HG03139 (cell line): ENCODE measurements around the gene IL31RA.

ENCODE experiments used
- ATAC-seq: cut with Tn5 transposase; IDR thresholded peaks from one replicate; pipeline ENCODE4 v1.9.1; 2021; ENCODE audit not compliant: unreplicated experiment

IL31RA gene

GRCh38 chr5:55900776-55901175 is 49.6 kb downstream of the IL31RA start:
- no peak for ATAC-seq

DNA sequence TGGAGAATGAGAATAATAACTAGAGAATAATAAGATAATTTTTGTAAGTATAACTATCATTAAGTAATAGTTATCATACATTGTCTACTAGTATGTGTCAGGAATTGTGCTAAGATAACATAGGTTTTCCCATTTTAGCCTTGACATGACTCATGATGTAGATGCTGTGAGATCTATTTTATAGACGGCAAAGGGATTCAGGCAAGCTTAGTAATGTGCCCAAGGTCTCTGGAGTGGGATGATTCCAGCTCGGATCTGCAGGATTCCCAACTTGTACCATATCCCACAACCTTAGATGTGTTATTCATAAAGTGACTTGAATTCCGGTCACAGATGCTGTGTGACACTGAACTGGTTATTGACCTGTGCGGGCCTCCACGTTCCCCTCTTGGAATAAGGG is 51.5 kb downstream of the IL31RA start:
- ATAC-seq, result no peak

- ATAC-seq, result peak; percentile 79
Measured at GRCh38 chr5:55903121-55903701, 52.1 kb downstream of the IL31RA start.

DNA sequence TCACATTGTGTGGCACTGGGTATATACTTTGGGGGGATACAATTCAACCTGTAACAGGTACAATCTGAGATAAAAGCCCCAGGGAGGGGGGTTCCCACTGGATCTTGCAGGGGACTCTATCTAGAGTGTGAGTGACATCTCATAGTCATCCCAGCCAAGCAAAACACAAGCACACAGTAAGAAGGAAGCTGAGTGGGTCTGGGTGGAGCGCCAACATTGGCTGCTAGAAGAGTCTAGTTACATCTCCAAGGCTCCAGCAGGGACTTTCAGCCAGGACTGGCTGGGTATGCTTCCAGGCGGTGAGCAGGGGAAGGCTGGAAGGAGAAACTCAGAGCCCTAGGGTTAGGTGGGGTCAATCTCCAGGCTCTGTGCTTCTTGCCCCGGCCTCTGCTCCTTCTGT is 53.0 kb downstream of the IL31RA start:
- no peak for ATAC-seq

DNA sequence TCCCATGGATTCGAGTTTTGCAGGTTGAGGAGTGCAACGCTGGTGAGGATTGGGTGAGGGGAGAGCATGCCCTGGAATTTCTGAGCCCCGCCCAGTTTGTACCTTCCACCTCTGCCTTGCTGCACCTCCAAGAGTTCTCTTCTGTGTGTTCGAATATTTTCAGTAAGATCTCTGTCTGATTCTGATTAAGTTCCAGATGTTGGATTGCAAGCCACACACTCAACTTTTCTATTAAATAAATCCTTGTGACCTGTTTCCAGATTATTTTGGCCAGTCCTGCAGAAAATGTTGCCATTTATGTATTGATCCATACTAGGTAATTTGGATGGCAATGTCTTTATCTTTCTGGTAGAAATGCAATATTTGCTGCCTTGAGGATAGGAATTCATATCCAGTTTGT is 54.1 kb downstream of the IL31RA start:
- no peak for ATAC-seq

- no peak for ATAC-seq
Measured at GRCh38 chr5:55907927-55908326, 56.8 kb downstream of the IL31RA start.

DNA sequence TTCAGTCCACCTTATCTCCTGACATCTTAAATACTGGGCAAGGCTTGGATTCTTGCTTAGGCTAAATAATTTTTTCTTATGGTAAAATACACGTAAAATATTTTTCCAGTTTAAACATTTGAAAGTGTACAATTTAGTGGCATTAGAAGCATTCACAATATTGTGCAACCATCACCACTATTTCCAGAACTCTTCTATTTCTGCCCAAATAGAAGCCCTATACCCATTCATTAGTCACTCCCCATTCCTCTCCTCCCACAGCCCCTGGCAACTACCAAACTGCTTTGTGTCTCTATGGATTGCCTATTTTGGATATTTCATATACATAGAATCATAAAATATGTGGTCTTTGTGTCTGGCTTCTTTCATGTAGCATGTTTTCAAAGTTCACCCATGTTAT is 57.6 kb downstream of the IL31RA start:
- ATAC-seq, result no peak

DNA sequence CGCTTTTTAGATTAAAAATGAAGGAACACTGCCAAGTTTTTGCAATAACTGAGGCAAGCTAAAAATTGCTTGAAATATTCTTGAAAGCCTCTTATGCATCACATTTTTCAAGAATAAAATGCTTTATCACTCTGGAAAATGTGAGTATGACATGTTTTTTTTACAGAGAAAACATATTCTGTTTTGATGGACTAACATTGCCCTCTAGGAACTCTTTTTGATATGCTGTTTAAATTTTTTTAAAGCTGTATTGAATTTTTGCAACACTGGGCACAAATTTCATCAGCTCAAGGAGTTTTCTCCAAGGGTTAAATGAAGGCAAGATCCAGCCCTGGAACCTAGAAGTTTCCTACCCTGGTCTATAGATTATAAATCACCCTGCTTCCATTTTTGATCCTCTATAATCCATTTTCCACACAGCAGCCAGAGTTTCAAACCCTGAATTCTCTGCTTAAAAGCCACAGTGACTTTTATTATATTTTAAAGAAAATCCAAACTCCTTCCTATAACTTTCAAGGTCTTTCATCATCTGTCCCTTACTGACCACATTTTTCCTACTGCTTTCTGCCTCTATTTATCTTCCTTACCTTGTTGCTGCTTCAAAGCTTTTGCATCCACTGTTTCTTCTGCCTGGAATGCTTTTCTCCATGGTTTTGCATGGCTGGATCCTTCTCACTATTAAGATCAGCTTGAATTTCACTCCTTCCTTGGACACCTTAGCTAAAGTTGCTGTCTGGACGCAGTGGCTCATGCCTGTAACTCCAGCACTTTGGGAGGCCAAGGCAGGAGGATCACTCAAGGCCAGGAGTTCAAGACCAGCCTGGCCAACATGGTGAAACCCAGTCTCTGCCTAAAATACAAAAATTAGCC is 60.9 kb downstream of the IL31RA start:
- no peak for ATAC-seq

DNA sequence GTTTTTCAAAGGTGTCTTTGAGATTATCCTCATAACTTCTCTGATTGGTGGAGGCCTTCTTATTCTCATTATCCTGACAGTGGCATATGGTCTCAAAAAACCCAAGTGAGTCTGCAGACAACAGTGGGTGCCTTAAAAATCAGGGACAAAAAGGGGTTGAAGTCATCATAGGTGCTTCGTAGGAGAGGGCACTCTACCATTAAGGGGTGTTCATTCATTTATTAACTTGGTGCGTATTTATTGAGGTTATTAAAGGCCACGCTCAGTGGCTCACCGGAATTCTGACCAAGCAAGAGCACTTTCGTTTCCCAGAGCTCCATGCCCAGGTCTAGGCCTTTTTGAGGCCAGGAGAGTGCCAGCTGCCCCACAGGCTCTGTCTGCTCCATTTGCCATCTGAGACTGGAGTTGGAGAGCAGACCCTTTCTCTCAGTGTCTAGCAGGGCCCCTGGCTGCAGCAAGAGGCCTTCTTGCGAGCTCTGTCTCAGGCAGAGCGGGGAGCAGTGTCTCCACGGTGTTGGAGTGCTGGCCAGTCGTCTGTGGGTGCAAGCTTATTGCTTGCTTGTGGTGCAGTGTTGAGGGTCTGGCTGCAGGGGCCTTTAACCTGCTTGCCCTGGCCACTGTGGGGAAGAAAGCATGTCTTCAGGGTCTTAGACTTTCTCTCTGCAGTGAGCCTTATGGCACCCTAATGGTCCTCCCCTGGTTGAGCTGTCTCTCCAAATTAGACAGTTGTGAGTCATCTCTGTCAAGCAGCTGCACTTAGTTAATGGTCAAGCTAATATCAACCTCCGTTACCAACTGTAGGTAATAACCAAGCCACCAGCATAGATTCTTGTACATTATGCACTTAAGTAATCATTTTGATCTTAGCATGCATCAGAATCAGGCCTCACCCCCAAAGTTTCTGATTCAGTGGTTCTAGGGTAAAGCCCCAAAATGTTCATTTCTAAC is 62.6 kb downstream of the IL31RA start:
- ATAC-seq, result peak; percentile 88

- ATAC-seq, result no peak
Measured at GRCh38 chr5:55914971-55915370, 63.8 kb downstream of the IL31RA start.

GRCh38 chr5:55915783-55916182 is 64.6 kb downstream of the IL31RA start:
- no peak for ATAC-seq

GRCh38 chr5:55916986-55917385 is 65.8 kb downstream of the IL31RA start:
- ATAC-seq, result no peak

DNA sequence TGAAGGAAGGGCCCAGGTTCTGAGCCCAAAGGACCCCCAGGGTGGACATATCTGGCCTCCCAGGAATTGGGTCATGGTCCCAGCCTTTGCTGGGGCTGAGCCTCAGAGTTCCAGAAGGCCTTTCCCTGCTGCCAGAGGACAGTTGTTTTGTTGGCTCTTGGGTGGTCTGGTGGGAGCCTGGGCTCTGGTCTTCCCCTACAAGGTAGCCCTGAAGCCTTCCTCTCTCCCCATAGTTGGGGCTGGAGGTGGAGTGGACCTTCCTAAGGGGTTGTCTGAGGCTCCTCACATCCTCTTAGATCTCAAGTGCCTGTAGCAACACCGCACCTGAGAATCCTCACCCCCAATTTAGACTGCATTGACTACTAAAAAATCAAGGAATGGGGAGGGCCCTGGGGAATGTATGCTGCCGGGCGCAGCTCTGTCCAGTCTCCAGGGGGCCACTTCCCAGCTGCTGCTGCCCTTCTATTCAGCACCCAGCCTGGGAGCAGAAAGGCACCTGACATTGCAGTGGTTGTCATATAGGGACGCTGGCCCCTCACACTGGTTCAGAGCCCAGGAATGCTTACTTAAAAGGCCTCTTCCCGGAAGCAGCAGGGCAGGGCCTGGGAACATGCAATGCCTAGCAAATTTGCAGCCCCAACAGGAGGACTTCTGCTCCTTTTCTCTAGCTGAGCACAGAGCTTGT is 66.4 kb downstream of the IL31RA start:
- no peak for ATAC-seq

GRCh38 chr5:55918087-55919035 is 67.2 kb downstream of the IL31RA start:
- no peak for ATAC-seq

- ATAC-seq, result no peak
Measured at GRCh38 chr5:55919625-55920024, 68.5 kb downstream of the IL31RA start.

DNA sequence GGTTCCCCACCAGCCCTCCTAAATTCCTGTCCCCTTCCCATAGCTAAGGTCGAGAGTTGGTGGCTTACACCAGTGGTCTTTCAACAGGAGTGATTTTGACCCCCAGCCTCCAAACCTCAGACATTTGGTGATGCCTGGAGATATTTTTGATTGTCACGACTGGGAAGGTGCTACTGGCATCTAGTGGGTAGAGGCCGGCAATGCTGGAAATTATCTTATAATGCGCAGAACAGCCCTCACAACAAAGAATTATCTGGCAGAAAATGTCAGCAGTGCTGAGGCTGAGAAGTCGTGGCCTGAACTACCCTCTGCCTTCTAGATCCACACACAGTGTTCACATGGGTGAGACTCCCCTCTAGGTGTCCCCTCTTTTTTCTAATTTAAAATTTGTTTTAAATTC is 69.6 kb downstream of the IL31RA start:
- ATAC-seq, result no peak

- no peak for ATAC-seq
Measured at GRCh38 chr5:55921617-55922016, 70.5 kb downstream of the IL31RA start.

GRCh38 chr5:55923177-55923771 is 72.1 kb downstream of the IL31RA start:
- ATAC-seq, result no peak

DNA sequence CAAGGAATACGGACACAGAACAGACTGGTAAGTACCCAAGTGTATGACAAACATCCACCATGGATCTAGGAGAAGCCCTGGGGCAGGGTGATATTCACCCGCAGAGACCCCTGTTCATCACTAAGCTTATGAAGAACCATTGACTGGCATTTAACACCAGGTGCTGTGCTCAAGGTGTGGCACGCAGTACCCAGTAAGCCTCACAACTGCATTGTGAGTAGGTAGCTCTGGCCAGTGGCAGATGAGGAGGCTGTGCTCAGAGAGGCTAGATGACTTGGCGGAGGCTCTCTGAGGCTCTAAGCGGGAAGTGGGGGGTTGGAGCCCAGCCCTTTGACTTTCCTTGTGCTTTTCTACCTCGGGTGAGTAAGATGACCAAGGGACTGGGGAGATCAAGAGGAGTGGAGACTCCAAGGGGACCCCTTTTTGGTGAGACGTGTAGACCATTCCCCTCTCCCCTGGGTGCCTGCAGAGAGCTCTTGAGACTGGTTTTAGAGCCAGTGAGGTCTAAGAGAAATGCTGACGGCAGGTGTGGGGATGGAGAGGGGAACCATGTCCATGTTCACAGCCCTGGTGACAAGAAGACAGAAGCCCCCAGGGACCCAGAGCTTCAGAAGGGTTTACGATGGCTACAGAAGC is 72.8 kb downstream of the IL31RA start:
- ATAC-seq, result no peak
